Neural crest cell (in vitro differentiated cells): Measurements from ENCODE around the gene EPHA1. TPM values are rescaled to one million over a fixed set of nuclear protein-coding genes. Genes with fewer than 3 reads are reported as not detected.
"Not testable (repeated sequence)": the region's sequence is repeated elsewhere in the genome, so short reads cannot be mapped to it uniquely, and the experiment has no call there.

Experiments
- DNase-seq: peaks from one replicate; pipeline ENCODE4 v3.0.0; 2021; ENCODE audit warnings: low read depth, mixed read lengths, low spot score
- H3K27ac Mint-ChIP-seq: one replicate; pipeline ENCODE4 v1.8.0; 2021; ENCODE audit warnings: mild to moderate bottlenecking, mixed read lengths; ENCODE audit not compliant: unreplicated experiment
- H3K27me3 Mint-ChIP-seq: 2 replicates; pipeline ENCODE4 v1.8.0; 2021; ENCODE audit warnings: low read depth, mild to moderate bottlenecking, mixed read lengths
- H3K36me3 Mint-ChIP-seq: 2 replicates; pipeline ENCODE4 v1.8.0; 2021; ENCODE audit warnings: low read depth, mild to moderate bottlenecking, mixed read lengths
- H3K4me1 Mint-ChIP-seq: 2 replicates; pipeline ENCODE4 v1.8.0; 2021; ENCODE audit warnings: mixed read lengths
- H3K4me3 Mint-ChIP-seq: one replicate; pipeline ENCODE4 v1.8.0; 2021; ENCODE audit warnings: mild to moderate bottlenecking, mixed read lengths
- H3K9me3 Mint-ChIP-seq: 2 replicates; pipeline ENCODE4 v1.8.0; 2021; ENCODE audit warnings: mixed read lengths
- total RNA-seq: library from RNA; stranded (reverse); gene quantifications from 2 replicates; pipeline ENCODE4 v1.2.1, GENCODE V29; 2021
- TF ChIP-seq, protein P1 (sequence below): fragments of 200-600 bp; sonication (generic); conservative IDR thresholded peaks from 2 replicates; pipeline ENCODE4 v1.5.0; 2021; ENCODE audit warnings: antibody characterized with exemption, mild to moderate bottlenecking

EPHA1 gene
- total RNA-seq, 1 donor from 2014 or later, result not detected

DNA sequence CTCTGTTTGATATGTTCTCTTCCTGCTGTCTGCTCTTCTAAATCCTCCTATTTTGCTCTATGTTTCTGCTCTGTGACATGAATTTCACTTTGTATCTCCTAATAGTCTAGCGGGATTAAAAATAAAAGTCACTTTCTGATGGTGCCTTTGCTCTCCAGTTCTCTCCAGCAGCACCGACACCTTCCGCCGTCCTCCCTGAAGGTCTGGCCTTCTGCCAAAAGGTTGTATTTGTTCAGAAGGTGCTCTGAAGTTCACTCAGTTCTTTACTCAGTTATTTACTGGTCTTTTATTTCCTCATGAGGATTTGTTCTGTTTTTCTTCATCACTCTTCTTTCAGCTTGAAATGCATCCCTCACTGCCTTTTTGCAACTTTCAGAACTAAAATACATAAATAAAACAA, 11.2 kb upstream of the EPHA1 start:
- Mint-ChIP-seq H3K9me3 (no peaks in the 10 kb centered on the region), H3K27me3 (peaks cover 2% of the 10 kb centered on the region), H3K4me1 (no peaks in the 10 kb centered on the region), H3K4me3 (no peak overlapping the region), H3K27ac (no peak overlapping the region), H3K36me3 (no peaks in the 10 kb centered on the region)
- DNase-seq, result no peak
- TF ChIP-seq, protein P1, sequence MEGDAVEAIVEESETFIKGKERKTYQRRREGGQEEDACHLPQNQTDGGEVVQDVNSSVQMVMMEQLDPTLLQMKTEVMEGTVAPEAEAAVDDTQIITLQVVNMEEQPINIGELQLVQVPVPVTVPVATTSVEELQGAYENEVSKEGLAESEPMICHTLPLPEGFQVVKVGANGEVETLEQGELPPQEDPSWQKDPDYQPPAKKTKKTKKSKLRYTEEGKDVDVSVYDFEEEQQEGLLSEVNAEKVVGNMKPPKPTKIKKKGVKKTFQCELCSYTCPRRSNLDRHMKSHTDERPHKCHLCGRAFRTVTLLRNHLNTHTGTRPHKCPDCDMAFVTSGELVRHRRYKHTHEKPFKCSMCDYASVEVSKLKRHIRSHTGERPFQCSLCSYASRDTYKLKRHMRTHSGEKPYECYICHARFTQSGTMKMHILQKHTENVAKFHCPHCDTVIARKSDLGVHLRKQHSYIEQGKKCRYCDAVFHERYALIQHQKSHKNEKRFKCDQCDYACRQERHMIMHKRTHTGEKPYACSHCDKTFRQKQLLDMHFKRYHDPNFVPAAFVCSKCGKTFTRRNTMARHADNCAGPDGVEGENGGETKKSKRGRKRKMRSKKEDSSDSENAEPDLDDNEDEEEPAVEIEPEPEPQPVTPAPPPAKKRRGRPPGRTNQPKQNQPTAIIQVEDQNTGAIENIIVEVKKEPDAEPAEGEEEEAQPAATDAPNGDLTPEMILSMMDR, result no peak

GRCh38 chr7:143418681-143419458, 10.2 kb upstream of the EPHA1 start:
- H3K4me1 Mint-ChIP-seq, result no peaks in the 10 kb centered on the region
- H3K4me3 Mint-ChIP-seq, result no peak overlapping the region
- no peaks in the 10 kb centered on the region for H3K36me3 Mint-ChIP-seq
- no peak for DNase-seq
- TF ChIP-seq, protein P1, result no peak
- peaks cover 2% of the 10 kb centered on the region for H3K27me3 Mint-ChIP-seq
- H3K27ac Mint-ChIP-seq, result no peak overlapping the region
- no peaks in the 10 kb centered on the region for H3K9me3 Mint-ChIP-seq

- Mint-ChIP-seq H3K36me3 (no peaks in the 10 kb centered on the region), H3K9me3 (no peaks in the 10 kb centered on the region), H3K27me3 (peaks cover 2% of the 10 kb centered on the region), H3K27ac (no peak overlapping the region), H3K4me1 (no peaks in the 10 kb centered on the region), H3K4me3 (no peak overlapping the region)
- TF ChIP-seq, protein P1, result no peak
- DNase-seq, result no peak
Observed at GRCh38 chr7:143417734-143418383, 9.2 kb upstream of the EPHA1 start.

- H3K9me3 Mint-ChIP-seq, result no peaks in the 10 kb centered on the region
- no peaks in the 10 kb centered on the region for H3K4me1 Mint-ChIP-seq
- H3K36me3 Mint-ChIP-seq, result no peaks in the 10 kb centered on the region
- no peak for DNase-seq
- H3K27ac Mint-ChIP-seq, result no peak overlapping the region
- TF ChIP-seq, protein P1, result peak; percentile 83
- peaks cover 2% of the 10 kb centered on the region for H3K27me3 Mint-ChIP-seq
- H3K4me3 Mint-ChIP-seq, result no peak overlapping the region
Observed at GRCh38 chr7:143416565-143417149, 8.0 kb upstream of the EPHA1 start.

GRCh38 chr7:143415742-143416397, 7.2 kb upstream of the EPHA1 start:
- Mint-ChIP-seq H3K27ac (no peak overlapping the region), H3K4me1 (no peaks in the 10 kb centered on the region), H3K4me3 (no peak overlapping the region), H3K27me3 (peaks cover 2% of the 10 kb centered on the region), H3K36me3 (no peaks in the 10 kb centered on the region), H3K9me3 (no peaks in the 10 kb centered on the region)
- no peak for DNase-seq
- TF ChIP-seq, protein P1, result no peak

DNA sequence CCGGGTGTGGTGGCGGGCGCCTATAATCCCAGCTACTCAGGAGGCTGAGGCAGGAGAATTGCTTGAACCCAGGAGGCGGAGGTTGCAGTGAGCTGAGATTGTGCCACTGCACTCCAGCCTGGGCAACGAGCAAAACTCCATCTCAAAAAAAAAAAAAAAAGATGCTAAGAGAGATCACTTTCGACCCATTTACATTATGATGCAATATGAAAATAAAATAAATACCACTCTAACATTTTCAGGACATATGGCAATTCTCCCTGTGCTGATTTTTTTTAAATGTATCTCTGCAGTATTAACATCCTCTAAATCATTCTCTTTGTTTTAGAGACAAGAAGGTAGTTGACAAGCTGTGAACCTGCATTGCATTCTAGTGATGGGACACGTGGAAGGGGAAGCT, 6.6 kb upstream of the EPHA1 start:
- H3K4me1 Mint-ChIP-seq, H3K27me3 Mint-ChIP-seq, DNase-seq, H3K9me3 Mint-ChIP-seq, H3K4me3 Mint-ChIP-seq, H3K27ac Mint-ChIP-seq, H3K36me3 Mint-ChIP-seq: not testable (repeated sequence)
